AG09309 (cell line): Measurements from ENCODE around the gene ZKSCAN1.

ENCODE experiments used
- DNase-seq: peaks from one replicate; pipeline ENCODE4 v3.0.0-alpha.2; 2010; ENCODE audit warnings: low read depth
- H3K4me3 ChIP-seq: 2 replicates; pipeline ENCODE4 v1.5.1; 2011; ENCODE audit warnings: mild to moderate bottlenecking, low read depth, low read length, moderate library complexity; ENCODE audit not compliant: control insufficient read depth
- TF ChIP-seq, protein P1 (sequence below): IDR thresholded peaks from 2 replicates; pipeline ENCODE4 v1.5.1; 2011; ENCODE audit warnings: mild to moderate bottlenecking, low read depth, low read length, inconsistent platforms; ENCODE audit not compliant: insufficient read depth, control insufficient read depth; ENCODE audit errors: missing control alignments

ZKSCAN1 gene

DNA sequence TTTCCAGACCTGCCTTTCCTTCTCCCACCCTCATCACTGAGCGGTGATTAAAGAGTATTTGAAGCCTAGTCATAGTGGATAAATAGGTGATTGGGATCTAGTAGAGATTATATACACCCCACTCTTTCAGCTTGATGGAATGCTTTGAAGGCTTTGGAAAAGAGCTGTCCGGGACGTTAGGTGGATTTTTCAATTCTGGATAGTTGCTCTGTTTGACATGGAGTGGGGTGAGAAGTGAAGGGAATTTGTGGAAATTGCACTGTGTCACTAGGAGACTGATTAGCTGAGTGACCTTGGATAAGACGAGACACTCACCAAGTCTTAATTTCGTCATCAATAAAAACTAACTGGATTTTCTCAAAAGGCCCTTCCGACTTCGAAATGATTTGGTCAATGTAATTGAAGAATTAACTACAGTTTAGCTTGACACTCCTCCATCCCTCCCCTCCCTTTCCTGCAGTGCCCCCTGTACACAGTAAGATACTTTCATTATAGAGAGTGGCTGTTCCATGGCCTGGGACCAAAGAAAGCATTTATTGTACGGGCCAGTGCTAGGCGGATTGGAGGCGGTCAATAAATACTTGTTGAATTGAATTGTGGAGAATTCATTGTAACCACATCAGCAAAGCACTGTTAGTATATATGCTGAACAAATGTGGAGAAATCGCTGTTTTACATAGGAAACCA is 962 bp downstream of the ZKSCAN1 start:
- no peak for DNase-seq
- peak overlapping the region; percentile 95 for H3K4me3 ChIP-seq
- TF ChIP-seq, protein P1, sequence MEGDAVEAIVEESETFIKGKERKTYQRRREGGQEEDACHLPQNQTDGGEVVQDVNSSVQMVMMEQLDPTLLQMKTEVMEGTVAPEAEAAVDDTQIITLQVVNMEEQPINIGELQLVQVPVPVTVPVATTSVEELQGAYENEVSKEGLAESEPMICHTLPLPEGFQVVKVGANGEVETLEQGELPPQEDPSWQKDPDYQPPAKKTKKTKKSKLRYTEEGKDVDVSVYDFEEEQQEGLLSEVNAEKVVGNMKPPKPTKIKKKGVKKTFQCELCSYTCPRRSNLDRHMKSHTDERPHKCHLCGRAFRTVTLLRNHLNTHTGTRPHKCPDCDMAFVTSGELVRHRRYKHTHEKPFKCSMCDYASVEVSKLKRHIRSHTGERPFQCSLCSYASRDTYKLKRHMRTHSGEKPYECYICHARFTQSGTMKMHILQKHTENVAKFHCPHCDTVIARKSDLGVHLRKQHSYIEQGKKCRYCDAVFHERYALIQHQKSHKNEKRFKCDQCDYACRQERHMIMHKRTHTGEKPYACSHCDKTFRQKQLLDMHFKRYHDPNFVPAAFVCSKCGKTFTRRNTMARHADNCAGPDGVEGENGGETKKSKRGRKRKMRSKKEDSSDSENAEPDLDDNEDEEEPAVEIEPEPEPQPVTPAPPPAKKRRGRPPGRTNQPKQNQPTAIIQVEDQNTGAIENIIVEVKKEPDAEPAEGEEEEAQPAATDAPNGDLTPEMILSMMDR: no peak

DNA sequence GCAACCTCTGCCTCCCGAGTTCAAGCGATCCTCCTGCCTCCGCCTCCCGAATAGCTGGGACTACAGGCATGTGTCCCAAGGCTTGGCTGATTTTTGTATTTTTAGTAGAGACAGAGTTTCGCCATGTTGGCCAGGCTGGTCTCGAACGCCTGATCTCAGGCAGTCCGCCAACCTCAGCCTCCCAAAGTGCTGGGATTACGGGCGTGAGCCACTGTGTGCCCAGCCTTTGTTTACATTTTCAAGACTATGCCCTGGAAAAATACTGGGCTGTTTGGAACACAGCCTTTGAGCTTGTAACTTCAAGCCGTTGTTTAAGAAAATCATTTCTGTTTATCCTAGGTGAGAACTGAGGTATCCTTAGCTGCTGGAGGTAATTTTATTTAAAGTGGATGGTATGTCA is 1.9 kb downstream of the ZKSCAN1 start:
- H3K4me3 ChIP-seq: no peak overlapping the region
- DNase-seq: no peak
- TF ChIP-seq, protein P1: no peak

DNA sequence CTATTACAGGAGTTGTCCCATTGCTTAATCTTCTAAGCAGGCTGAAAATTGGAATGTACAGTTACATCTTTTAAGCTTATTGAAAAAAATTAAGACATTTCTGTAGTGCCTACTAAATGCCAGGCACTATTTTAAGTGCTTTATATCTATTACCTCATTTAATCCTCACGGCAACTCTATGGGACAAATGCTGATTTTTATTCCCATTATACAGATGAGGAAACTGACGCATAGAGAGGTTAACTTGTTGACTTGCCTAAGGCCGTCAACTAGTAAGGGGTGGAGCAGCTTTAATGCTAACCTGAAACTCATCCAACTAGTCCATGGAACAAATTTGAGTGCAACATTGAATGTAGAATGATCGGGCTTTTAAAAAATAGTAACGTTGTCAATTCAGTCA is 2.5 kb downstream of the ZKSCAN1 start:
- H3K4me3 ChIP-seq: no peak overlapping the region
- no peak for DNase-seq
- TF ChIP-seq, protein P1: no peak

DNA sequence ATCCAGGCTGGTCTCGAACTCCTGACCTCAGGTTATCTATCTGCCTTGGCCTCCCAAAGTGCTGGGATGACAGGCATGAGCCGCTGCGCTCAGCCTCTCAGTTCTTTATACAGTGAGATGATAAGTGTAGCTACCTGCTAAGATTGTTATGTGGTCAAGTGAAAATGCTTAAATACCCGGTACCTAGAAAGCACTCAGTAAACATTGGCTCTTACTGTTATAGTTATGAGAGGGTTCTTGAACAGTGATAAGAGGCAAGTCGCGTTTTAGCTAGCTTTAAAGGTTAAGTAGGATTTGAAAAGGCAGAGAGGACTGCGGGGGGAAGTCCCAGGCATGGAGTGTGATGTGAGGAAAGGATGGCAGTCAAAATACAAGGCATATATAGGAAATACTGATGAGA is 4.5 kb downstream of the ZKSCAN1 start:
- TF ChIP-seq, protein P1: no peak
- DNase-seq: no peak
- no peak overlapping the region for H3K4me3 ChIP-seq

DNA sequence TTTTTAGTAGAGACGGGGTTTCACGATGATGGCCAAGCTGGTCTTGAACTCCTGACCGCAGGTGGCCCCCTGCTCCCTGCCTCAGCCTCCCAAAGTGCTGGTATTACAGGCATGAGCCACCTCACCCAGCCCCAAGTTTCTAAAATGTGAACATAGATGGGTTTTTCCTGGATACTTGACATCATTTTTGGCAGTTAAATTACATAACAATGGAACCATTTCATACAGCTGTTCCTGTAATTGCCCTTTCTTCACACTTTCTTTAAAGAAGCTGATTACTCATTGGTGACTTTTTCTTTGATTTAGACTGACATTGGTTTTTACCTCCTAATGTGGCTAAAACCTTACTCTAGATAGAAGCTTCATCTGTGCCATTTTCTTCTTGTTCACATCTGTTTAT is 5.9 kb downstream of the ZKSCAN1 start:
- TF ChIP-seq, protein P1: no peak
- no peak for DNase-seq

DNA sequence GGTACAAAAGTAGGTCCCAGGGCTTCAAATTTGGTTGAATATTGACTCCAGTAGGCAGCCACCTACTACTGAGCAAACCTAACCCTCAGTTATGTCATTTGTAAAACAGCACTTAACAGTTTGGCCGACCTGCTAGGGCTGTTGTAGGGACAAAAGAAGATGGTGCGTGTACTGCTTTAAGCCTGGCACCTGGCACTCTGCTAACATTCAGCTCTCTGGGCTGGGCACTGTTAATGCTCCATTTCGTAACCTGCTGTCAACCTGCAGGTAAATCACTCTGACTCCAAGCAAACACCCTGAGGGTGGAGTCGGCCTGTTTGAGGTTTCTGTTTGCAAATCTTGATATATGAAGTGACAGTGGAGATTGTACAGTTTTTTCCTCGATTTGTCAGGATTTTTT is 7.2 kb downstream of the ZKSCAN1 start:
- DNase-seq: no peak
- TF ChIP-seq, protein P1: no peak
- H3K4me3 ChIP-seq: no peak overlapping the region

More for the DNA sequence above, 5.9 kb downstream of the ZKSCAN1 start:
- H3K4me3 ChIP-seq: no peak overlapping the region
